ENCODE measurements around the gene SLC35F1.

The SLC35F1 gene

GRCh38 chr6:118188561-118188960 is 281.5 kb downstream of the SLC35F1 start:
- no peaks in the 10 kb centered on the region for H3K27me3 ChIP-seq (ENCODE audit: insufficient read depth, low read length)
- no peaks in the 10 kb centered on the region for H3K4me1 ChIP-seq (ENCODE audit: insufficient read depth, low read length)
- no peaks in the 10 kb centered on the region for H3K9me3 ChIP-seq (ENCODE audit: insufficient read depth, low read depth, low read length)
- H3K9ac ChIP-seq (ENCODE audit: low read depth, low read length) = no peak overlapping the region
- no peaks in the 10 kb centered on the region for H3K36me3 ChIP-seq (ENCODE audit: insufficient read depth, low read length)
- 100% methylated on average over 1 of the region's 2 CpGs for WGBS
- no peak overlapping the region for H3K4me3 ChIP-seq (ENCODE audit: low read length)
- H3K27ac ChIP-seq (ENCODE audit: low read depth, low read length) = no peak overlapping the region

- peaks cover 30% of the 10 kb centered on the region for H3K4me1 ChIP-seq (ENCODE audit: insufficient read depth, low read length)
- peak overlapping the region; percentile 92 for H3K27ac ChIP-seq (ENCODE audit: low read depth, low read length)
- H3K9ac ChIP-seq (ENCODE audit: low read depth, low read length) = no peak overlapping the region; the same call in 1 of the 2 replicates
- 11% methylated on average over 3 of the region's 3 CpGs for WGBS
- no peaks in the 10 kb centered on the region for H3K36me3 ChIP-seq (ENCODE audit: insufficient read depth, low read length)
- H3K9me3 ChIP-seq (ENCODE audit: insufficient read depth, low read depth, low read length) = no peaks in the 10 kb centered on the region
- no peak overlapping the region for H3K4me3 ChIP-seq (ENCODE audit: low read length)
- H3K27me3 ChIP-seq (ENCODE audit: insufficient read depth, low read length) = no peaks in the 10 kb centered on the region
Measured at GRCh38 chr6:118197539-118197938, 290.5 kb downstream of the SLC35F1 start.

- no peak overlapping the region for H3K4me3 ChIP-seq (ENCODE audit: low read length)
- no peaks in the 10 kb centered on the region for H3K36me3 ChIP-seq (ENCODE audit: insufficient read depth, low read length)
- no peak overlapping the region for H3K9ac ChIP-seq (ENCODE audit: low read depth, low read length)
- peaks cover 30% of the 10 kb centered on the region for H3K4me1 ChIP-seq (ENCODE audit: insufficient read depth, low read length)
- H3K27me3 ChIP-seq (ENCODE audit: insufficient read depth, low read length) = no peaks in the 10 kb centered on the region
- H3K27ac ChIP-seq (ENCODE audit: low read depth, low read length) = peak overlapping the region; percentile 14; the same call in 1 of the 2 replicates
- 42% methylated on average over 1 of the region's 1 CpG for WGBS
- no peaks in the 10 kb centered on the region for H3K9me3 ChIP-seq (ENCODE audit: insufficient read depth, low read depth, low read length)
Measured at GRCh38 chr6:118198746-118199145, 291.7 kb downstream of the SLC35F1 start.

- no peaks in the 10 kb centered on the region for H3K27me3 ChIP-seq (ENCODE audit: insufficient read depth, low read length)
- H3K4me3 ChIP-seq (ENCODE audit: low read length) = no peak overlapping the region
- H3K27ac ChIP-seq (ENCODE audit: low read depth, low read length) = no peak overlapping the region
- no peaks in the 10 kb centered on the region for H3K9me3 ChIP-seq (ENCODE audit: insufficient read depth, low read depth, low read length)
- 95% methylated on average over 1 of the region's 1 CpG for WGBS
- peaks cover 30% of the 10 kb centered on the region for H3K4me1 ChIP-seq (ENCODE audit: insufficient read depth, low read length)
- H3K36me3 ChIP-seq (ENCODE audit: insufficient read depth, low read length) = no peaks in the 10 kb centered on the region
- no peak overlapping the region for H3K9ac ChIP-seq (ENCODE audit: low read depth, low read length)
Measured at GRCh38 chr6:118200160-118200559, 293.1 kb downstream of the SLC35F1 start.

GRCh38 chr6:118202517-118202916 is 295.5 kb downstream of the SLC35F1 start:
- Histone ChIP-seq H3K4me3 (ENCODE audit: low read length) (no peak overlapping the region), H3K27ac (ENCODE audit: low read depth, low read length) (no peak overlapping the region), H3K9ac (ENCODE audit: low read depth, low read length) (no peak overlapping the region), H3K27me3 (ENCODE audit: insufficient read depth, low read length) (no peaks in the 10 kb centered on the region), H3K4me1 (ENCODE audit: insufficient read depth, low read length) (peaks cover 18% of the 10 kb centered on the region), H3K36me3 (ENCODE audit: insufficient read depth, low read length) (no peaks in the 10 kb centered on the region), H3K9me3 (ENCODE audit: insufficient read depth, low read depth, low read length) (no peaks in the 10 kb centered on the region)
- 97% methylated on average over 1 of the region's 1 CpG for WGBS

GRCh38 chr6:118203545-118203944 is 296.5 kb downstream of the SLC35F1 start:
- no peaks in the 10 kb centered on the region for H3K9me3 ChIP-seq (ENCODE audit: insufficient read depth, low read depth, low read length)

GRCh38 chr6:118206221-118206620 is 299.2 kb downstream of the SLC35F1 start:
- Histone ChIP-seq H3K27me3 (ENCODE audit: insufficient read depth, low read length) (no peaks in the 10 kb centered on the region), H3K9me3 (ENCODE audit: insufficient read depth, low read depth, low read length) (no peaks in the 10 kb centered on the region), H3K4me1 (ENCODE audit: insufficient read depth, low read length) (peaks cover 15% of the 10 kb centered on the region), H3K9ac (ENCODE audit: low read depth, low read length) (no peak overlapping the region), H3K4me3 (ENCODE audit: low read length) (no peak overlapping the region), H3K27ac (ENCODE audit: low read depth, low read length) (no peak overlapping the region), H3K36me3 (ENCODE audit: insufficient read depth, low read length) (no peaks in the 10 kb centered on the region)
- no CpG with 5 or more reads among the region's 1 CpG for WGBS

More at GRCh38 chr6:118203545-118203944, 296.5 kb downstream of the SLC35F1 start:
- Histone ChIP-seq H3K36me3 (ENCODE audit: insufficient read depth, low read length) (no peaks in the 10 kb centered on the region), H3K4me1 (ENCODE audit: insufficient read depth, low read length) (peaks cover 8% of the 10 kb centered on the region), H3K27me3 (ENCODE audit: insufficient read depth, low read length) (no peaks in the 10 kb centered on the region), H3K4me3 (ENCODE audit: low read length) (no peak overlapping the region), H3K27ac (ENCODE audit: low read depth, low read length) (no peak overlapping the region), H3K9ac (ENCODE audit: low read depth, low read length) (no peak overlapping the region)

GRCh38 chr6:118207947-118208346 is 300.9 kb downstream of the SLC35F1 start:
- Histone ChIP-seq H3K27ac (ENCODE audit: low read depth, low read length) (no peak overlapping the region), H3K27me3 (ENCODE audit: insufficient read depth, low read length) (no peaks in the 10 kb centered on the region), H3K9me3 (ENCODE audit: insufficient read depth, low read depth, low read length) (no peaks in the 10 kb centered on the region), H3K4me3 (ENCODE audit: low read length) (no peak overlapping the region), H3K4me1 (ENCODE audit: insufficient read depth, low read length) (peaks cover 15% of the 10 kb centered on the region), H3K36me3 (ENCODE audit: insufficient read depth, low read length) (no peaks in the 10 kb centered on the region), H3K9ac (ENCODE audit: low read depth, low read length) (no peak overlapping the region)
- 96% methylated on average over 10 of the region's 10 CpGs for WGBS

- Histone ChIP-seq H3K36me3 (ENCODE audit: insufficient read depth, low read length) (no peaks in the 10 kb centered on the region), H3K9ac (ENCODE audit: low read depth, low read length) (no peak overlapping the region), H3K4me3 (ENCODE audit: low read length) (no peak overlapping the region), H3K27me3 (ENCODE audit: insufficient read depth, low read length) (no peaks in the 10 kb centered on the region), H3K4me1 (ENCODE audit: insufficient read depth, low read length) (peaks cover 15% of the 10 kb centered on the region), H3K9me3 (ENCODE audit: insufficient read depth, low read depth, low read length) (no peaks in the 10 kb centered on the region), H3K27ac (ENCODE audit: low read depth, low read length) (no peak overlapping the region)
- 97% methylated on average over 4 of the region's 4 CpGs for WGBS
Measured at GRCh38 chr6:118212451-118213173, 305.5 kb downstream of the SLC35F1 start.

GRCh38 chr6:118215269-118215668 is 308.2 kb downstream of the SLC35F1 start:
- Histone ChIP-seq H3K27me3 (ENCODE audit: insufficient read depth, low read length) (no peaks in the 10 kb centered on the region), H3K36me3 (ENCODE audit: insufficient read depth, low read length) (no peaks in the 10 kb centered on the region), H3K4me3 (ENCODE audit: low read length) (no peak overlapping the region), H3K4me1 (ENCODE audit: insufficient read depth, low read length) (peaks cover 4% of the 10 kb centered on the region), H3K27ac (ENCODE audit: low read depth, low read length) (no peak overlapping the region), H3K9ac (ENCODE audit: low read depth, low read length) (no peak overlapping the region), H3K9me3 (ENCODE audit: insufficient read depth, low read depth, low read length) (no peaks in the 10 kb centered on the region)
- WGBS = 95% methylated on average over 5 of the region's 5 CpGs

- H3K4me1 ChIP-seq (ENCODE audit: insufficient read depth, low read length) = no peaks in the 10 kb centered on the region
- no peak overlapping the region for H3K4me3 ChIP-seq (ENCODE audit: low read length)
- no peaks in the 10 kb centered on the region for H3K27me3 ChIP-seq (ENCODE audit: insufficient read depth, low read length)
- no peak overlapping the region for H3K9ac ChIP-seq (ENCODE audit: low read depth, low read length)
- no peaks in the 10 kb centered on the region for H3K9me3 ChIP-seq (ENCODE audit: insufficient read depth, low read depth, low read length)
- no peak overlapping the region for H3K27ac ChIP-seq (ENCODE audit: low read depth, low read length)
- 92% methylated on average over 2 of the region's 2 CpGs for WGBS
- no peaks in the 10 kb centered on the region for H3K36me3 ChIP-seq (ENCODE audit: insufficient read depth, low read length)
Measured at GRCh38 chr6:118216751-118217150, 309.7 kb downstream of the SLC35F1 start.

GRCh38 chr6:118218156-118218555 is 311.1 kb downstream of the SLC35F1 start:
- H3K27ac ChIP-seq (ENCODE audit: low read depth, low read length) = no peak overlapping the region
- H3K9me3 ChIP-seq (ENCODE audit: insufficient read depth, low read depth, low read length) = no peaks in the 10 kb centered on the region
- 85% methylated on average over 2 of the region's 2 CpGs for WGBS
- no peaks in the 10 kb centered on the region for H3K4me1 ChIP-seq (ENCODE audit: insufficient read depth, low read length)
- H3K36me3 ChIP-seq (ENCODE audit: insufficient read depth, low read length) = no peaks in the 10 kb centered on the region
- no peak overlapping the region for H3K4me3 ChIP-seq (ENCODE audit: low read length)
- no peaks in the 10 kb centered on the region for H3K27me3 ChIP-seq (ENCODE audit: insufficient read depth, low read length)
- no peak overlapping the region for H3K9ac ChIP-seq (ENCODE audit: low read depth, low read length)
